Renal pelvis (tissue), 4 donors: ENCODE measurements around the gene ELFN2. TPM values are rescaled to one million over a fixed set of nuclear protein-coding genes. Genes with fewer than 3 reads are reported as not detected.

Experiments used
- DNase-seq: peaks from one replicate; pipeline ENCODE4 v3.0.0-alpha.2; 2013
- polyA plus RNA-seq, 3 donors: library from polyadenylated mRNA; unstranded; fragments of 120-200 nt; gene quantifications; one replicate each; pipeline ENCODE4 v1.2.1, GENCODE V29; 2013; ENCODE audit not compliant: insufficient read length in 3 of 3

Gene ELFN2
- polyA plus RNA-seq, 3 donors = 1.5 to 2.7 (median 1.6) TPM

DNA sequence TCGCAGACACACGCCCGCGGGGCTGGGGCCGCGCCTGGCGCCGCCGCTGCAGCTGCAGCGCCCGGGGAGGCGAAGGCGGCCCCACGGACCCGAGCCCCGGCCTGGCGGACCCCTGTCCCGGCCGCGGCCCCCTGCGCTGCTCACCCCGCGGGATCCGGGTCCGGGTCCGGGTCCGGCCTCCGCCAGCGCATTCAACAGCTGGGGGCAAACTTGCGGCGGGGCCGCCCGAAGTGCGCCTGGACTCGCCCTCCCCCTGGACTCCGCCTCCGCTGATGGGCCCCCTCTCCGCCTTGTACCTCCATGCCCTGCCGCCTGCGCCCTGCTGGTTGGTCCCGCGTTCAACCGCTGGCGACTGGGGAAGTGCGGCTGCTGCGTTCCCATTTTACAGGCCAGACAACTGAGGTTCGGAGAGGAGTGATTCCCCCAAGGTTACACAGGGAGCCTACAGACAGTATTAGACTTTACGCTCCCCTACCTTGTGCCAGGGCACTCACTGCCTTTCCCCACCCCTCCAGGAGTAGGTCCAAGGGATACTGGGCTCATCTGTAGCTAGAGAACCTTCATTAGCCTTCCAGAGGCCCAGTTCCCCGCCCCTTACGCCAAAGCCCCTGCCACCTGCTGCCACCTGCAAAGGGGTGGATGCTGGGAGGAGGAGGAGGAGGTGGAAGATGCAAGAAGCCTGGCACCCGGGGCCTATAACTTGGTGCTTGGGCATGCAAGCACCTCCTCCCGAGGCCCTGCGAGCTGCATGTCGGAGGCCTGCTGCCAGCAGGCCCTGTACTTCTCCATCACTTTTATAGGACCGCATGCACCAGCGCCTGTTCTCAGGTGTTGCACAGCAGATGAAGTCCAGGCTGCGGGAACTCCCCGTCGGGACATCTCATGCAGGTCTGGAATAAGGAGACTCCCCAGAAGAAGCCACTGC, 694 bp upstream of the ELFN2 start:
- no peak for DNase-seq

DNA sequence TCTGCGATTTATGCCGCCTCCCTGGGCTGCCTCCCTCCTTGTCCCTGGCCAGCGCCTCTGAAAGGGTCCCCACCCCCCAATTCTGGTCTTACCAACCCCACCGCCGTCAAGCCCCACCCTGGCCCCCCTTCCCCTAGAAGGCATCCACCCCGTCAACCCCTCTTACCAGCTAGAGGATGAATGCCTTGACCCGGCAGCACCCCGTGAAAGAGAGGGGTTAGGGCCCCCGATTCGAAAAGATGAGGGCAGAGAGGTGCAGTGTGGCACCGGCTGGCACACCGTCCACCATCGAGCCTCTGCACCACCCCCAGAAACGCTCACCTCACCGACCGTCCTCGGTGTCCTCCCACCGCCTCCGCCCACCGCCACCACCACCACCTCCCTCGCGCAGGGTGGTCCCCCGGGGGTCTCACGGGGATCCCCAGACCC, 559 bp downstream of the ELFN2 start:
- DNase-seq = no peak

DNA sequence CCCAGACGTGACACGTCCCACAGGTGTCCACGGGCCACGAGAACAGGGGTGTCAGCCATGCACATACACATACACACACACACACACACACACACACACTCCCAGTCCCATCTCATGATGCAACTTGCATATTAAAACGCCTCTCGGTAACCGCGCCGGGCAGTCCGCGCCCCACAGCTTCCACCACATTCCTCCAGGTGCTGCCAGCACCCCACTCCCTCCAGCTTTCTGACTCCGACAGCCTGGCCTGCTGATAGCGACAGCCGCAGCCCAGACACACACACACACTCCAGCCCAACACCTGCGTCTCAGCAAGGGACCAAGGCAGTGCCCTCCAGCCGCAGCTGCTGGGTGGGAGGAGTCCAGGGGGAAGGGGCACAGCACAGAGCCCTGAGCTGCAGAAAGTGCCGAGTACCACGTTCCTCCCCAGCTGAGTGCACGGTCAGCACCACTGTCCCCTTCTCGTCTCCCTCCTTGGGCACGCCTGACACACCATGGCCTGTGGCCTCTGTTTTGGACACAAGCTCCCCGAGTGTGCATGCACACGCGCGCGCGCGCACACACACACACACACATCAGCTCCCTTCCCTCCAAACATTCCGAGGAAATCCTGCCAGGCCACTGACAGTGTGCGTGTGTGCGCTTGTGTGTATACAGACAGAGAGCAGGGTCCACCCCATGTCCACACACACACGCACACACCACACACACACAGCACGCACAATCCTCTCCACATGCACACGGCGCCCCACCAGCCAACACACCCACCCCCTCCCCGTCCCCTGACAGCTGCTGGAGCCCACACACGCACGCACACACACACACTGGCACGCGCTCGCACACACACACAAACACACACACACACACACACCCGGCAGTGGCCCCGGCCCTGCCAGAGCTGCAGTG, 1.2 kb downstream of the ELFN2 start:
- DNase-seq = no peak

DNA sequence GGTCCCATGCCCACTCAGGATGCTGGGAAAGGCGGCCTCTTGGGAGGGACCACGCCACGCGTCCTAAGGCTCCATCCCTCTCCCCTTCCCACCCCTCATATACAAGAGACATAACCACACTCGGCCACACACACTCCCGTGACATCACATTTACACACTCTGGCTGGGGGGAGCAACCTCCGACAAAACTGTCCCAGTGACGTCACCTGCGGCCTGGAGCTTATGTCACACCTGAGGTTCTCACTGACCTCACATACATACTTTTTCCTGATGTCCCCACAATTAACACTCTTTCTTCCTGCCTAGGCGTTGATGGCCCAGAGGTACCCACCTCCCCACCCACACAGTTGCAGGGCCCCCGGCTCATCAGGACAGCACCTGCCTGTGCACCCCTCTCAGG, 1.9 kb downstream of the ELFN2 start:
- DNase-seq = no peak

DNA sequence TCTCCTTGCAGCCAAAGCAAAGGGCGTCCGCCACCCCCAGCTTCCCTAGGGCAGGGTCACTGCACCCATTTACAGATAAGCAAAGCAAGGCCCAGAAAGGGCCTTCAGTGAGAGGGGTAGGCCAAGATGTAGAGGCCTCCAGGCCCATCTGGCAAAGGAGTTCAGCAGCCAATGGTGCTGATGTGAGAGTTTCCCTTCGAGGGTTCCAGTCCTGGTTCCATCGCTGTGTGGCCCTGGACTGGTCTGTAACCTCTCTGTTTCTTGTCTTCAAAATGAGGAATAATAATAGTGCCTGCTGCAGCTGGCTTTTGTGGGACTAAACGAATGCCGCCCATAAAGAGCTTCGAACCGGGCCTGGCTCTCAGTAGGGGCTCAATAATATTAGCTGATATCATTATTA, 4.0 kb downstream of the ELFN2 start:
- DNase-seq = no peak

DNA sequence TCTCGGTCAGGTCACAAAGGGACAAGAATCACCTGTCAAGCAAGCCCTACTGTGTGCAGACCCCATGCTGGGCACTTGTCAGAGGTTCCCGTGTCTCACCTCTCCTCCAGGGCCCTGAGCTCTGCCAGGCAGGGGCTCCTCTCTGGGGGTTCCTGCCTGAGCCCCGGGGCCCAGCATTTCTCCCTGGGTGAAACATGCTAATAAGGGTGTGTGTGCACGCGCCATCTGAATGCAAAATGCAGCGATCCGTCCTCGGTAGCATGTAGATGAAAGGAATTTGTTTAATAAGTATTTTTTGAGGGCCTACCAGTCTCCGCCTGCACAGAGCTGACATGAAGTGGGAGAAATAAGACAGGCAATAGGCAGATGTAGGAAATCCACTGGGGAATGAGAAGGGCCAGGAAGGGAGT, 5.8 kb downstream of the ELFN2 start:
- no peak for DNase-seq

DNA sequence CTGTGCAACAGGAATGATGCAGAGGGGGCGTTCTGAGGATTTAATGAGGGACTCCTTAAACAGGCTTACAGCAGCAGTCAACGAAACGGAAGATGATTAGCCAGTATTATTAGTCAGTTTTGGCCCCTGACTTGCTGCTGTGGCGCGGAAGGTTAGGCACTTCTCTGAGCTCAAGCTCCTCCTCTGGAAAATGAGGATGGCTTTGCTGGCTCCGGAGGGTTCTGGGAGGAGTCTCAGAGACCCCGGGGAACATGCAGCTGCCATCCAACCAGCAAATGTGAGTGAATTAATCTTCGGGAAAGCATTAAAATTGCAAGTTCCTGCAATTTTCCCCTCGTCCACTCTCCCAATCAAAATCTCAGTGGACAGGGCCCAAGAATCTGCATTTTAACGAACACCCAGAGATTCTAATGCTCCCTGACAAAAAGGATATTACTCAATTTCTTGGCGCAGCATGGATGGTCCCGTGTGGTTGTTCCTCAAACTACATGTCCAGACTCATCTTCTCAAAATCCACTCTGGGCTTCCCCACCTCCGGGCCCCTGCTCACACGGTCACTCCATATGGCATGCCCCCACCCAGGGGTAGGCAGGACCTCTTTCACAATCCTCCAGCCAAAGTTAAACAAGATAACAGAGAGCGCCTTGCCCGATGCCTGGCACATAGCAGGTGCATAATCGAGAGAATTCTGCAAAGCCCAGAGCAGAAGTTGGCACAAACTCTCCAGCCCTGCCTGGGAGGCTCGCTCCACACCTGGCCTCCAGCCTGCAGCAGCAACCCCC, 6.4 kb downstream of the ELFN2 start:
- DNase-seq = no peak

DNA sequence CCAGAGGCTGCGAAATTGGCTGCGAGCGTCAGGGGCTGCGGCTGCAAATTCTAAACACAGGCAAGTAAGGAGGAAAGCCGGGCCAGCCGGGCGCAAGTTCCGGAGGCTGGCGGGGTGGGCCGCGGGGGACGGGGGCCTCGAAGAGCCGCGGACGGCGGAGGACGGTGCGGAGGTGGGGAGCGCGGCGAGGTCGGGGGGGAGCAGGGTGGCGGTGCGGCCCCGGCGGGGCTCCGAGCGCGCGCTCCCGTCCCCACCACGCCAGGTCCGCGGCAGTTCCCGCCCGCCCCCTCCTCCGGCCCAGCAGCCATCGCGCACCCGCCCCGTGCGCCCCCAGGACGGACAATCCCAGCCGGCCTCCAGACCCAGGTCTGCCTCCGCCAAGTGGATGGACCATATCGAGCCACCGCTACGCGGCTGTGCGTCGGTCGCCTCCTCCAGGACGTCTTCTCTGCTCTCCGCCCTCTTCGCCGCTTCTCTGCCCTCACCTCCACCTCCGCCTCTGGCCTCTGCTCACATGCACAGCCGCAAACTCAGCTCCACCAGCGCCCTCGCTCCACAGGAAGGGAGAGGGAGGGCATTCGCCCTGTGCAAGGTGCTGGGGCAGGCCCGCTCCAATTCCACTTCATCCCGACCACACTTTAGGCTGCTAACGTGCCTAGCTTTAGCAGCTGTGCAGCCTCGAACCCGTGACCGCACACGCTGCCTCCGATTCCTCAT, 7.2 kb downstream of the ELFN2 start:
- DNase-seq = no peak

DNA sequence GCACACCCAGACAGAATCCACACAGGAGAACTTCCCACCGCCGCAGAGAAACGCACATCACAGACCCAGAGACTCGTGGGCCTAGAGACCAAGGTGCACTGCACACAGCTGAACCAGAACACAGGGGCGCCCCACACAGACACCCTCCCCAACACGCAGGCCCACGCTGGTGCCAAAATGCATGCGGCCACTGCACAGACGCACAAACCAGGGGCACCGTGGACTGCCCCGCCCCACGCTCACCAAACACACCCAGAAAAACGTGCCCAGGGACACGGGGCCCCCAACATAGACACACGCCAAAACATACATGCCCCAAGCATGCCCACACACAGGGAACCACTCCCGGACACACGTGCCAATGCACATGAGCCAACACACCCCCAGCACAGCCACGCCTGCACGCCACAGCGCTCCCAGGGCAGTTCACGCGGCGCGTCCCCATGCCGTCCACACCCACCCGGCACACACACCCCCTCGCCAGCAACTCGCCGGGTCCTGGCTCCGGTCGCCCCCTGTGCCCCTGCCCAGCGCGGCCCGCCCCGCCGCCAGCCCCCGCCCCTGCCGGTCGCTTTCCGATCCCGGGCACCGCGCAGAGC, 7.8 kb downstream of the ELFN2 start:
- no peak for DNase-seq

DNA sequence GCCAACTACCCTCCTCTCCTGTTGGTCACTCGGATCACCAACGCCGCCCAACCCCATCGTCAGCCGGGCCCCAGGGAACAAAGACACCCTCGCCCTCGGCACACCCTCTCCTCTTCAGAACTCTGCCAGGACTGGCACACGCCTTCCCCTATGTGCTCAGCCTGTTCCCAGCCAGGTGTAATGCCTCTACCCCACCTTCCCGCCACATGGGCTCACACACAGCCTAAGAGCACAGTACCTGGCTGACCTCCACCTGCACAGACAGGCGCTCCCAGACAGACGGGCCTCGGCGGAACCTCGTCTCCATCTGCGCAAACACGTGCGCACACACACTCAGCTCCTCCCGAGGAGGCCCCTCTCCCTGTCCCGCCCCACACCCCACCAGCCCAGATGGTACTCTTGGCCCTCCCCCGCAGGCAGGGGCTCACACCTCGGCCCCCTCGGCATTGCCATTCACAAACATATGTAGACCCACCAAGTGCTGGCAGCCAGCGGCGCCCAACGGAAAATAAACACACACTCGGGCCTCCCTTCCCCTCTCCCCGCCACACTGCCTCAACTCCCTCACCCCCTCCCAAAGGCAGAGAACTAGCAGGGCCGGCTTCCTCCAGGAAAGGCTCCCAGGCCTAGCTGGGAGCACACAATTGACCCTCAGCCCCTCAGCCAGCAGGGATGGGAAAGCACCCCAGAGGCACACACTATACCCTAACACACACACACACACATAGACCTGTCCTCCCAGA, 8.5 kb downstream of the ELFN2 start:
- no peak for DNase-seq

DNA sequence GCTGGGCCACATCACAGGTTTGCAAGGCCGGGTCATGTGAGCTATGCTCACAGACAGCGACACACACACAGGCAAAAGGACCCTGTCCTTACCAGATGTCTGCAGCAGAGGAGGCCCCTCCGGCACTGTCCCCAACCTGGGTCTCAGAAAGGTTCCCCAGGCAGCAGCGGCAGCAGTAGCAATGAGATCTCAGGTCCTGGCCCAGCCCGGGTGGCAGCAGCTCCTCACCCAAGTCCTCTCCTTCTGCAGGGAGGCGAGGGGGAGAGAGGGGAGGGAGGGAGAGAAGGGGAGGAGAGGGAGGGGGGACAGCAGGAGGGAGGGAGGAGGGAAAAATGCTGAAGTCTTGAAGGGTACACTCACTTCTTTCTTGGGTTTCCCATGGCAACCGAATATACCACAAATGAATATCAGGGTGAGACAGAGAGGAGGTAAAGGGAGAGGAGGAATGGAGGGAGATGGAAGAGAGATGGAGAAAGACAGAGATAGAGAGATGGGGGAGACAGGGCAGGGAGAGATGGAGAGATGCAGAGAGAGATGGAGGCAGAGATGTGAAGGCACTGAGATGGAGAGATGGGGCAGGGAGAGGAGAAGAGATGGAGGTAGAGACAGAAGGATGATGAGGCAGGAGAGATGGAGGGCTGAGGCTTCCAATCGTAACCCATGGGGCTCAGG, 9.5 kb downstream of the ELFN2 start:
- DNase-seq = no peak

DNA sequence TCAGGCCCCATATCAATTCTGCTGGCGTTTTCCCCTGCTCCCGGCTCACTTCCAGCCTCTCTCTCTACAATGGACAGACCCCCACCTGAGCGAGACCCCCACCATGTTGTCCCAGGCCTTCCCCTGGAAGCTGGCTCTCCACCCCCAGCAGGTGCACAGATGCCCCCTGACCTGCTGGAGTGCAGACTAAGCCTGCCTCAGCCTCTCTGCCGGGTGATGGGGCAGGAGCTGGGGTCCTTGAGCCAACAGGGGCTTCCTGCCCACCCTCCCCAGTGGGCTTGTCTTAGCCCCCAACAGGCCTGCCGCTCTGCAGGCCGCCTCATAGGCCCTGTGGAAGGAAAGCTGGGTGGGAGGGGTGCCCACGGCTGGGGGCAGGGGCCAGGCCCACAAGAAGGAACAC, 10.0 kb downstream of the ELFN2 start:
- DNase-seq = no peak

DNA sequence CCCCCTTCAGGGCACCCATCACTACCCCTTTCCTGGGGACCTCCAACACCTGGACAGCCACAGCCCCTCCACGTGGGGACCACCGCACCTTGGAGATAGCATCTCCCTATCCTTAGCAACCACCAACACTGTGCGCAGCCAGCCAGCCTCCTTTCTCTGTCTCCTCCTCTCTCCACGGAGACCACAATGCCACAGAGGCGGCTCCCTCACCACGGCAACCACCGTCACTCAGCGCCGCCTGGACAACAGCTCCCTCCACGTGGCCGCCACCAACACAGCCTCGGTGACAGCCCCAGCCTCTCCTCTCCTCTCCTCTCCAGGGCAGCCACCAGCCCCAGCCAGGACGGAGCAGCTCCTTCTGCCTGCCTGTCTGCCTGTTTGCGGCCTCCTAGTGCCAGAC, 10.5 kb downstream of the ELFN2 start:
- DNase-seq = no peak

DNA sequence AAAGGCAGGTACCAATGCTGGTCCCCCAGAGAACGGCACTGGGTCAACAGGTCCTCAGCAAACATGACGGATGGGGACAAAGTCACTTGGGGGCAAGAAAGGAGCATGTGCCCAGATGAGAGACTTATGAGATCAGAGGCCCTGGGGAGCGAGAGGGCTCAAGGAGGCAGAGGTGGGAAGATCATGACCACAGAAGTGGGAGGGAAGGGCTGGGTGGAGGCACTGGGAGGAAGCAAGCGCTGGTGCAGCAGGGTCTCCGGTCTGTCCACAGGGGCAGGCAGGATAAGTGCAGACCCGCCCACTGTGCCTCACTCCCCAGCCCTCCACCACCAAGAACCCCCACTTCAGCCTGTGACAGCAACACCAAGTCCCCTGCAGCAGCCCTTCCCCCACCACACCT, 10.9 kb downstream of the ELFN2 start:
- DNase-seq = no peak

DNA sequence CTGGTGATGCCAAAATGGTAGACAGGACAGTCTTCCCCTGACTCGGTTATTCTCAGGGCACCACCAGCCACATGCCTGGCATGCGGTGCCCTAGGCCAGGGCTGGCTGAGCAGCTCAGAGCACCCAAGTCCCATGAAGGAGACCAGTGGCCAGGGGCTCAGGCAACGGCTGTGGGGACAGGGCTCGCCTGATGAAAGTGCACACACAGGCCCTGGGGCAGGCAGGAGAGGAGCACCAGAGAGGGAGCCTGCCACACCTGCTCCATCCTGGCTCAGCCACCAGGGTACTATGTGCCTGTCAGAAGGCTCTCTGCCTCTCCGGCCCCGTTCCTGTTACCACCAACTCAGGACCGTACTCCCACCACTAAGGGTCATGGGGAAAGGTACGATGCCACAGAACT, 12.1 kb downstream of the ELFN2 start:
- DNase-seq = no peak

DNA sequence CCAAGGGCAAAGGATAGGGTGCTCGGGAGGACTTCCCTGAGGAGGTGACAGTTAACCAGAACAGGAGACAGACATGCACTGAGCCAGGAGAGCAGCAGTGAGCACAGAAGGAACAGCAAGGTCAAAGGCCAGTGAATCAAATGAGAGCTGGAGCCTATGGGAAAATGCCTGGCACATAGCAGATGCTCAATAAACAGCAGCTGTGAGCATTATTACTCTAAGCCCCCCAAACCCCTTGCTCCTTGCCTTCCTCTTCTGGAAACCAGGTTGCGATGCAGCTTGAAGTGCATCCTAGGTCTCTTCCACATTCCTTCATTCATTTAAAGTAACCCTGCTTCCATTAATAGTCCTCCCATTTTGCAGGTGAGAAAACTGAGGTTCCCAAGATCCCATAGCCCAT, 13.0 kb downstream of the ELFN2 start:
- DNase-seq = no peak

DNA sequence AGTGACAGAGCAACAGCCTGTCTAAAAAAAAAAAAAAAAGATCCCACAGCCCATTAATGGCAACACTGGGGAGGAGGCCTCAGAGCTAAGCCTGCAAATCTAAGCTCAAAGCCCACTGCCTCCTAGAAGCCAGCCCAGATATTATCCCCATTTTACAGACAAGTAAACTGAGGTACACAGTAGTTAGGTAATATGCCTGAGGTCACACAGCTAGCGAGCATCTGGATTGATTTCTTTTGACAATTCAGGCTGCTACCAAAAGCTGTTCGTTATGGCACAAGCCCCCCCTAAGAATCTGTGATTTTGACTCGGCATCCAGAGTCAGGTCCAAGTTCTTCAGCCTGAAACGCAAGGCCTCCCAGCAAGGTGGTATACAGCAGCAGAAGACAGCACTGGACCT, 13.7 kb downstream of the ELFN2 start:
- no peak for DNase-seq

DNA sequence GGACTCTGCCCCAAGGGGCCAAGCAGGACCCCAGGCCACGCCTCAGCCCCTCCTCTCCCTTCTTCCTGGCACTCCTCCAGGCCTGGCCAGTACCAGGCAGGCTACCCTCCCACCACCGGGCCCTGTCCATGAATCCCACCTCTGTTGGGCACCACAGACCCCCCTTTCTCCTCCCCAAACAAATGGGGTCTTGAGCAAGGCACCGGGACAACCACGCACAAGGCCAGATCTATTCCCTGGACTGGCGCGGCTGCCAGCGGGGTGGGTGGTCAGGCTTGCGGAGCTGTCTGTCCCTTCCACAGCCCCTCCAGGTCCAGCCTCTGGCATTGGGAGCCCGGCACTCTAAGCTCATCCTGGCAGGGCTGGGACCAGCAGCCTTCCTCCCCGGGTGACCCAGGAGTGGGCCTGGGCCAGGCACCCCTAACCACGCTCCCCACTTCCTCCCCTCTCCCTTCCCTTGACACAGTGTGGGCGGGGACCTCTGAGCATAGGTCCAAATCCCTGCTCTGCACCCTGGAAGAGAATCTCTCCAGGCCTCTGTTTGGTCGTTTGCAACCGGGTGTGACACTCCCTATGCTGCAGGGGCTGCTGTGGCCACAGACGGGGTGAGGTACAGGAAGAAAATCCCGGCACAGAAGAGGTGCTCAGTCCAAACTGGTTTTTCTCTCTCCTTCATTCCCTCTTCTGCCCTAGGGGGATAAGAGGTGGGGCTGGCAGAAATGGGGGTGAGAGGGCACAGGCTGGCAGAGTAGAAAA, 14.6 kb downstream of the ELFN2 start:
- no peak for DNase-seq

DNA sequence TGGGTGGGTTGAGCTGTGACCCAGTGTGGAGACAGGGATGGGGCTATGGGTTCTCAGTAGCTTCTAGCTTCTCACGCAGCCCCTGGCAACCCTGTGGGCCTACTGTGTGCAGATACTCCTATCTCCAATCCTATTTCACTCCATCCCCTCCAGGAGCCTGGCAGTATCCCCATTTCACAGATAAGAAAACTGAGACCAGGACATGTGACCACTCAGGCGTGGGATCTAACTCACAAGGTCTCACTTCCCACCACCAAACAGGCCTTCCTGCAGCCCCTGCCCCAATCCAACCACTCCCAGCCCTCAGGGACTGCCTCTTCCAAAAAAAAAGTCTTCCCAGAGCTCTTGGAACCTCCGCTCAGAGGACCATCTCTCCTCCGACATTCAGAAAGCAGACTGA, 15.6 kb downstream of the ELFN2 start:
- DNase-seq = no peak
